Activated CD4-positive, alpha-beta T cell treated with anti-CD3 and anti-CD28 coated beads, Interleukin-2, amount 10 ng/mL, durations not matched to agents 7 days and 5 days (primary cell): Measurements from ENCODE around the gene PTGDR. TPM values are rescaled to one million over a fixed set of nuclear protein-coding genes. Genes with fewer than 3 reads are reported as not detected.
A peak's percentile ranks its signal among the peaks of the same experiment; 100 is the strongest.

Experiments used
- CTCF ChIA-PET: fragments of 350-600 bp; sonication (Branson Sonifier 250); formaldehyde crosslinking; loops from one replicate; lab custom pipeline; 2021; ENCODE audit warnings: antibody characterized with exemption; lab: Charles Lee
- POLR2A ChIA-PET: fragments of 350-600 bp; sonication (Branson Sonifier 250); formaldehyde crosslinking; loops from one replicate; lab custom pipeline; 2021; ENCODE audit warnings: antibody characterized with exemption; lab: Charles Lee
- DNase-seq: peaks from one replicate; pipeline ENCODE4 v3.0.0-alpha.2; 2020
- H3K27ac Mint-ChIP-seq: one replicate; pipeline ENCODE4 v1.8.0; 2021; ENCODE audit warnings: mild to moderate bottlenecking, moderate library complexity, mixed read lengths
- H3K27me3 Mint-ChIP-seq: one replicate; pipeline ENCODE4 v1.8.0; 2021; ENCODE audit warnings: mixed read lengths
- H3K36me3 Mint-ChIP-seq: one replicate; pipeline ENCODE4 v1.8.0; 2021; ENCODE audit warnings: low read depth, mixed read lengths
- H3K4me1 Mint-ChIP-seq: one replicate; pipeline ENCODE4 v1.8.0; 2021; ENCODE audit warnings: mixed read lengths
- H3K4me3 Mint-ChIP-seq: one replicate; pipeline ENCODE4 v1.8.0; 2021; ENCODE audit warnings: mild to moderate bottlenecking, moderate library complexity, mixed read lengths
- H3K9me3 Mint-ChIP-seq: one replicate; pipeline ENCODE4 v1.8.0; 2021; ENCODE audit warnings: mixed read lengths
- total RNA-seq, 2 experiments: library from RNA; stranded (reverse); gene quantifications; one replicate each; pipeline ENCODE4 v1.2.3, GENCODE V29; 2021

PTGDR gene
- total RNA-seq, 2 experiments from 2014 or later: 0.07 TPM; not detected in 1

- POLR2A ChIA-PET: no interaction called here
- no peak for DNase-seq
- Mint-ChIP-seq H3K36me3 (peaks cover 7% of the 10 kb centered on the region), H3K27me3 (peaks cover 17% of the 10 kb centered on the region), H3K4me3 (no peak overlapping the region), H3K9me3 (peaks cover 12% of the 10 kb centered on the region), H3K27ac (no peak overlapping the region), H3K4me1 (peaks cover 16% of the 10 kb centered on the region)
- CTCF ChIA-PET: interaction anchor here (0.8 to 1.5 kb wide), 2 partner anchors 15 to 56 kb away, joined by 3 read pairs; no protein-coding TSS in a partner anchor
Measured at GRCh38 chr14:52244328-52244727, 23.2 kb upstream of the PTGDR start.

- H3K9me3 Mint-ChIP-seq: peaks cover 12% of the 10 kb centered on the region
- DNase-seq: no peak
- peaks cover 7% of the 10 kb centered on the region for H3K36me3 Mint-ChIP-seq
- no peak overlapping the region for H3K27ac Mint-ChIP-seq
- peaks cover 15% of the 10 kb centered on the region for H3K4me1 Mint-ChIP-seq
- no peak overlapping the region for H3K4me3 Mint-ChIP-seq
- ChIA-PET CTCF (interaction anchor here (0.8 to 1.5 kb wide), 2 partner anchors 15 to 55 kb away, joined by 3 read pairs; no protein-coding TSS in a partner anchor), POLR2A (no interaction called here)
- peaks cover 17% of the 10 kb centered on the region for H3K27me3 Mint-ChIP-seq
Measured at GRCh38 chr14:52244997-52245396, 22.5 kb upstream of the PTGDR start.

- H3K9me3 Mint-ChIP-seq: peaks cover 12% of the 10 kb centered on the region
- CTCF ChIA-PET: interaction anchor here (0.9 kb wide), 1 partner anchor 28 kb away, joined by 3 read pairs; no protein-coding TSS in a partner anchor
- peaks cover 14% of the 10 kb centered on the region for H3K4me1 Mint-ChIP-seq
- no peak overlapping the region for H3K4me3 Mint-ChIP-seq
- POLR2A ChIA-PET: no interaction called here
- no peak for DNase-seq
- H3K36me3 Mint-ChIP-seq: peaks cover 7% of the 10 kb centered on the region
- H3K27ac Mint-ChIP-seq: peak overlapping the region; percentile 32
- peaks cover 20% of the 10 kb centered on the region for H3K27me3 Mint-ChIP-seq
Measured at GRCh38 chr14:52248057-52248456, 19.4 kb upstream of the PTGDR start.

- DNase-seq: no peak
- Mint-ChIP-seq H3K9me3 (peaks cover 13% of the 10 kb centered on the region), H3K4me1 (peaks cover 14% of the 10 kb centered on the region), H3K27ac (no peak overlapping the region), H3K4me3 (no peak overlapping the region), H3K36me3 (peaks cover 7% of the 10 kb centered on the region), H3K27me3 (peaks cover 23% of the 10 kb centered on the region)
- CTCF ChIA-PET: no interaction called here
- POLR2A ChIA-PET: no interaction called here
Measured at GRCh38 chr14:52251724-52252123, 15.8 kb upstream of the PTGDR start.

DNA sequence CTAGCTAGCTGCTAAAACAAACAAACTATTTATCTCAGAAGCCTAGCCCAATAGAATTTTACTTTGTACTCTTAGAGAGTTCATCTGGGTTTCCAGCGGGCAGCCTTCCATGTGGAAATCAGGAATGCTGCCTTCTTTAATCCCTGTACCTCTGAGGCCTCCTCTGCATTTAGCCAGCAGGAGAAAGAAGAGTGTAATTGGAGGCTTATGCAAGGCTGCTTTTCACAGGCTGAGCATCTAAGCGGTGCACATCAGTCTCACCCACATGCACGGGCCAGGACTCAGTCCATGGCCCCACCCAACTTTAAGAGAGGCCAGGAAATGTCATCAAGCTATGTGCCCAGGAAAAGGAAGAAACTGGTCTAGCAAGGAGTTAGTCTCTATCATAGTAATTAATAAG lies 14.0 kb upstream of the PTGDR start:
- H3K27me3 Mint-ChIP-seq: peaks cover 25% of the 10 kb centered on the region
- H3K36me3 Mint-ChIP-seq: peaks cover 1% of the 10 kb centered on the region
- ChIA-PET POLR2A (no interaction called here), CTCF (no interaction called here)
- no peaks in the 10 kb centered on the region for H3K4me1 Mint-ChIP-seq
- DNase-seq: no peak
- H3K27ac Mint-ChIP-seq: no peak overlapping the region
- no peak overlapping the region for H3K4me3 Mint-ChIP-seq
- H3K9me3 Mint-ChIP-seq: peaks cover 5% of the 10 kb centered on the region

- CTCF ChIA-PET: no interaction called here
- Mint-ChIP-seq H3K27me3 (peaks cover 29% of the 10 kb centered on the region), H3K4me1 (no peaks in the 10 kb centered on the region), H3K27ac (no peak overlapping the region), H3K4me3 (no peak overlapping the region), H3K9me3 (peaks cover 9% of the 10 kb centered on the region), H3K36me3 (no peaks in the 10 kb centered on the region)
- POLR2A ChIA-PET: no interaction called here
- no peak for DNase-seq
Measured at GRCh38 chr14:52254086-52254485, 13.4 kb upstream of the PTGDR start.

- DNase-seq: no peak
- POLR2A ChIA-PET: no interaction called here
- peaks cover 7% of the 10 kb centered on the region for H3K4me1 Mint-ChIP-seq
- H3K27me3 Mint-ChIP-seq: peaks cover 32% of the 10 kb centered on the region
- no peaks in the 10 kb centered on the region for H3K36me3 Mint-ChIP-seq
- no peak overlapping the region for H3K27ac Mint-ChIP-seq
- CTCF ChIA-PET: interaction anchor here (1.8 kb wide), 1 partner anchor 9 kb away, joined by 5 read pairs; no protein-coding TSS in a partner anchor
- H3K4me3 Mint-ChIP-seq: no peak overlapping the region
- H3K9me3 Mint-ChIP-seq: peaks cover 13% of the 10 kb centered on the region
Measured at GRCh38 chr14:52258783-52259182, 8.7 kb upstream of the PTGDR start.

GRCh38 chr14:52259434-52259833 lies 8.1 kb upstream of the PTGDR start:
- H3K36me3 Mint-ChIP-seq: no peaks in the 10 kb centered on the region
- CTCF ChIA-PET: interaction anchor here (0.7 to 1.8 kb wide), 2 partner anchors 9 to 15 kb away, joined by 3 to 5 read pairs; no protein-coding TSS in a partner anchor
- peaks cover 10% of the 10 kb centered on the region for H3K9me3 Mint-ChIP-seq
- H3K27me3 Mint-ChIP-seq: peaks cover 28% of the 10 kb centered on the region
- H3K4me3 Mint-ChIP-seq: no peak overlapping the region
- peaks cover 7% of the 10 kb centered on the region for H3K4me1 Mint-ChIP-seq
- DNase-seq: no peak
- POLR2A ChIA-PET: no interaction called here
- no peak overlapping the region for H3K27ac Mint-ChIP-seq

- Mint-ChIP-seq H3K36me3 (peaks cover 4% of the 10 kb centered on the region), H3K4me3 (no peak overlapping the region), H3K9me3 (peaks cover 10% of the 10 kb centered on the region), H3K27me3 (peaks cover 41% of the 10 kb centered on the region), H3K27ac (no peak overlapping the region), H3K4me1 (peaks cover 34% of the 10 kb centered on the region)
- no peak for DNase-seq
- POLR2A ChIA-PET: no interaction called here
- CTCF ChIA-PET: no interaction called here
Measured at GRCh38 chr14:52262600-52262999, 4.9 kb upstream of the PTGDR start.

- no peak for DNase-seq
- H3K27me3 Mint-ChIP-seq: peaks cover 45% of the 10 kb centered on the region
- no peak overlapping the region for H3K4me3 Mint-ChIP-seq
- H3K4me1 Mint-ChIP-seq: peaks cover 39% of the 10 kb centered on the region
- ChIA-PET CTCF (no interaction called here), POLR2A (no interaction called here)
- peaks cover 10% of the 10 kb centered on the region for H3K9me3 Mint-ChIP-seq
- H3K36me3 Mint-ChIP-seq: peaks cover 4% of the 10 kb centered on the region
- no peak overlapping the region for H3K27ac Mint-ChIP-seq
Measured at GRCh38 chr14:52263190-52263589, 4.3 kb upstream of the PTGDR start.

GRCh38 chr14:52265253-52265652 lies 2.2 kb upstream of the PTGDR start:
- no peak overlapping the region for H3K27ac Mint-ChIP-seq
- H3K4me1 Mint-ChIP-seq: peaks cover 44% of the 10 kb centered on the region
- ChIA-PET POLR2A (no interaction called here), CTCF (interaction anchor here (0.9 to 1.0 kb wide), 2 partner anchors 10 to 11 kb away, joined by 3 read pairs; no protein-coding TSS in a partner anchor)
- peaks cover 4% of the 10 kb centered on the region for H3K9me3 Mint-ChIP-seq
- H3K36me3 Mint-ChIP-seq: peaks cover 7% of the 10 kb centered on the region
- peaks cover 51% of the 10 kb centered on the region for H3K27me3 Mint-ChIP-seq
- no peak overlapping the region for H3K4me3 Mint-ChIP-seq
- no peak for DNase-seq

- Mint-ChIP-seq H3K27me3 (peaks cover 50% of the 10 kb centered on the region), H3K4me1 (peaks cover 44% of the 10 kb centered on the region), H3K9me3 (no peaks in the 10 kb centered on the region), H3K4me3 (no peak overlapping the region), H3K36me3 (peaks cover 7% of the 10 kb centered on the region), H3K27ac (no peak overlapping the region)
- no peak for DNase-seq
- POLR2A ChIA-PET: no interaction called here
- CTCF ChIA-PET: interaction anchor here (0.9 to 2.1 kb wide), 2 partner anchors 11 to 222 kb away, joined by 3 to 4 read pairs; no protein-coding TSS in a partner anchor
Measured at GRCh38 chr14:52266179-52266578, 1.3 kb upstream of the PTGDR start.

DNA sequence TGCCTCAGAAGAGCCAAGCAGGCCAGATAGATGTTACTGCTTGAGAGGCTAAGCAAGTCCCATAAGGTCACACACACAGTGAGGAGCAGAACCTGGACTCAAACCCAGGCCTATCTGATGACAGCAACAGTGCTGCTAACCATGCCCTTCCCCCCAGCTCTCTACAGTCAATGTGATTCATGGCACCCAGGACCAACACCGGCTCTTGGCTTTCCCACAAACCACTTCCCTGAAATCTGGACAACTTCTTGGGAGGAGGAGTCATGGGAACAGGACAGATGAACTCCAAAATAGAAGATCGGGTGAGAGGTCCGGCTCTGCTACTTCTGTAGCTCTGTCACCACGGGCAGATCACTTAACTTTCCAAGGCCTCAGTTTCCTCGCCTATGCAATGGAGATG lies 716 bp upstream of the PTGDR start:
- Mint-ChIP-seq H3K4me1 (peaks cover 44% of the 10 kb centered on the region), H3K27me3 (peaks cover 53% of the 10 kb centered on the region), H3K36me3 (peaks cover 7% of the 10 kb centered on the region), H3K4me3 (no peak overlapping the region), H3K27ac (no peak overlapping the region), H3K9me3 (no peaks in the 10 kb centered on the region)
- CTCF ChIA-PET: interaction anchor here (0.9 to 2.1 kb wide), 2 partner anchors 10 to 223 kb away, joined by 3 to 4 read pairs; no protein-coding TSS in a partner anchor
- DNase-seq: no peak
- POLR2A ChIA-PET: no interaction called here
